ENCODE measurements around the gene CEP128. TPM values are rescaled to one million over a fixed set of nuclear protein-coding genes. Genes with fewer than 3 reads are reported as not detected.

The CEP128 gene
- total and polyA plus RNA-seq, 8 donors, result 1.1 to 240 (median 2.6) TPM

- Histone ChIP-seq H3K27ac (no peak overlapping the region), H3K36me3 (no peaks in the 10 kb centered on the region), H3K4me3 (no peak overlapping the region), H3K9me3 (no peaks in the 10 kb centered on the region), H3K4me1 (no peaks in the 10 kb centered on the region), H3K27me3 (no peaks in the 10 kb centered on the region)
- WGBS, 5 donors, result 59 to 66% (median 62%) methylated on average over 5 of the region's 5 CpGs
- intact Hi-C loops (cut with DNase I; ENCODE audit: low total_unique reads), result no loop called here
- DNase-seq, result no peak
- TF ChIP-seq CTCF (IDR thresholded peaks at IDR 0.05), result no peak
- no peak for TF ChIP-seq POLR2A (IDR thresholded peaks at IDR 0.05)
- TF ChIP-seq POLR2AphosphoS5 (IDR thresholded peaks at IDR 0.05), result no peak
- TF ChIP-seq EP300 (IDR thresholded peaks at IDR 0.05), result no peak
Observed at GRCh38 chr14:80965037-80965436, 23.5 kb upstream of the CEP128 start.

GRCh38 chr14:80959496-80959895 lies 18.0 kb upstream of the CEP128 start:
- H3K27ac ChIP-seq, result peak overlapping the region in 1 of 5 donors; percentile 57
- H3K36me3 ChIP-seq, result no peaks in the 10 kb centered on the region
- DNase-seq, result peak in 1 of 2 donors; percentile 59
- 31 to 52% (median 46%) methylated on average over 4 of the region's 4 CpGs for WGBS, 5 donors
- no peaks in the 10 kb centered on the region for H3K9me3 ChIP-seq
- H3K4me1 ChIP-seq, result peaks cover 8 to 13% (median 10%) of the 10 kb centered on the region in 4 donors
- intact Hi-C loops (cut with DNase I; ENCODE audit: low total_unique reads), result no loop called here
- no peak overlapping the region for H3K4me3 ChIP-seq
- TF ChIP-seq CTCF (IDR thresholded peaks at IDR 0.05), result no peak
- TF ChIP-seq POLR2AphosphoS5 (IDR thresholded peaks at IDR 0.05), result peak in 1 of 3 donors; percentile 29
- H3K27me3 ChIP-seq, result peaks cover 0 to 20% (median 9%) of the 10 kb centered on the region in 3 donors

- 43 to 68% (median 52%) methylated on average over 3 of the region's 3 CpGs for WGBS, 5 donors
- Histone ChIP-seq H3K27me3 (peaks cover 0 to 20% (median 9%) of the 10 kb centered on the region in 3 donors), H3K27ac (peak overlapping the region in 1 of 5 donors; percentile 57), H3K36me3 (no peaks in the 10 kb centered on the region), H3K9me3 (no peaks in the 10 kb centered on the region), H3K4me3 (no peak overlapping the region), H3K4me1 (peaks cover 8 to 13% (median 10%) of the 10 kb centered on the region in 4 donors)
- DNase-seq, result no peak
- TF ChIP-seq EP300 (IDR thresholded peaks at IDR 0.05) (no peak), POLR2AphosphoS5 (IDR thresholded peaks at IDR 0.05) (no peak), CTCF (IDR thresholded peaks at IDR 0.05) (no peak), POLR2A (IDR thresholded peaks at IDR 0.05) (no peak)
- intact Hi-C loops (cut with DNase I; ENCODE audit: low total_unique reads), result no loop called here
Observed at GRCh38 chr14:80958939-80959338, 17.4 kb upstream of the CEP128 start.

- peaks cover 0 to 20% (median 9%) of the 10 kb centered on the region in 3 donors for H3K27me3 ChIP-seq
- no peak for TF ChIP-seq POLR2A (IDR thresholded peaks at IDR 0.05)
- no peak for TF ChIP-seq POLR2AphosphoS5 (IDR thresholded peaks at IDR 0.05)
- no peak for TF ChIP-seq CTCF (IDR thresholded peaks at IDR 0.05)
- H3K27ac ChIP-seq, result peak overlapping the region in 1 of 5 donors; percentile 57
- peaks cover 8 to 13% (median 10%) of the 10 kb centered on the region in 4 donors for H3K4me1 ChIP-seq
- DNase-seq, result no peak
- intact Hi-C loops (cut with DNase I; ENCODE audit: low total_unique reads), result no loop called here
- no peak overlapping the region for H3K4me3 ChIP-seq
- no peaks in the 10 kb centered on the region for H3K9me3 ChIP-seq
- WGBS, 5 donors, result 61 to 84% (median 69%) methylated on average over 2 of the region's 2 CpGs
- no peaks in the 10 kb centered on the region for H3K36me3 ChIP-seq
Observed at GRCh38 chr14:80958226-80958625, 16.7 kb upstream of the CEP128 start.

Data from stomach (tissue), 9 donors.